HEK293 (cell line): ENCODE data around the gene KCP.
"Not testable (repeated sequence)": the region's sequence is repeated elsewhere in the genome, so short reads cannot be mapped to it uniquely, and the experiment has no call there.

ENCODE experiments used
- ZBTB1 ChIP-seq: fragments of 450-650 bp; formaldehyde crosslinking; IDR thresholded peaks from 2 replicates; pipeline ENCODE4 v1.5.1; 2016; ENCODE audit warnings: missing biosample characterization, missing genetic modification characterization
- ZFP37 ChIP-seq: fragments of 450-650 bp; formaldehyde crosslinking; IDR thresholded peaks from 2 replicates; pipeline ENCODE4 v1.5.1; 2016; ENCODE audit warnings: missing biosample characterization, missing genetic modification characterization
- ZNF837 ChIP-seq: fragments of 450-650 bp; formaldehyde crosslinking; IDR thresholded peaks from 2 replicates; pipeline ENCODE4 v1.5.1; 2016; ENCODE audit warnings: missing biosample characterization, missing genetic modification characterization
- TF ChIP-seq, protein P1 (sequence below): fragments of 450-650 bp; formaldehyde crosslinking; IDR thresholded peaks from 2 replicates; pipeline ENCODE4 v1.5.1; 2016; ENCODE audit warnings: missing biosample characterization, missing genetic modification characterization

DNA sequence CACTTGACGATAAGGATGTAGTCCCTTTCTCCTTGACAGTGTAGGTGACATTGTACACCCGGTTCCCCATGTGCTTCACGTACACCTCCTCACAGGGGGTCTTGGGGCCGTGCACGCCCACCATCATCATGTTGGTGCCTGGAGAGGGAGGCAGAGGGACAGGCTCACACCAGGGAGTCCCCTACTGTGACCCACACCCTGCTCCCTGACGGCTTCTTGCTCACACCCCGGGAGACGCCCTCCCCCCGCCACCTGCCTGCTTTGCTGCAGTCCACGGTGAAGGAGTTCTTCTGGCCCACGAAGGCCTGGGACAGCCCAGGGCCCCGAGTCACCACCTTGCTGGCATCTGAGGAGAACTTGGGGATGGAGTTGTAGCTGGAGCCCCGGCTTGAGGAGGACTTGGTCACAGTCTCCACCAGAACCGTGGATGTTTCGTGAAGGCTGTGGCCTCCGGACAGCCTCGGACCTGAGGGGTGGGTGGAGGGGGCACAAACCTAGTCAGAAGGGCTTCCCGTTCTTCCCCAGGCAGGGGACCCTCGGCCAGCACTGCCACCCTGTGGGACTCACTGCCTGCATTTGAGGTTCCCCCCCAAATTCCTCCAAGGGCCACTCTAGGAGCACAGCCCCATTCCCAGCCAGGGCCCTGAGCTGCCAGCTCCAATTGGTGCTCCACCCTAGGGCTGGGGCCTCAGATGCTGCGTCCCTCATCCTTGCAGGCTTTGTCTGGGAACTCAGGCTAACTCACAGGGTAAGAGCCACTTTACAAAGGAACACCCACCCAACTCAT is 2.4 kb upstream of the KCP start:
- TF ChIP-seq ZBTB1; ZFP37 (tag by site-specific recombination); ZNF837 (tag by site-specific recombination): not testable (repeated sequence)
- TF ChIP-seq, protein P1, sequence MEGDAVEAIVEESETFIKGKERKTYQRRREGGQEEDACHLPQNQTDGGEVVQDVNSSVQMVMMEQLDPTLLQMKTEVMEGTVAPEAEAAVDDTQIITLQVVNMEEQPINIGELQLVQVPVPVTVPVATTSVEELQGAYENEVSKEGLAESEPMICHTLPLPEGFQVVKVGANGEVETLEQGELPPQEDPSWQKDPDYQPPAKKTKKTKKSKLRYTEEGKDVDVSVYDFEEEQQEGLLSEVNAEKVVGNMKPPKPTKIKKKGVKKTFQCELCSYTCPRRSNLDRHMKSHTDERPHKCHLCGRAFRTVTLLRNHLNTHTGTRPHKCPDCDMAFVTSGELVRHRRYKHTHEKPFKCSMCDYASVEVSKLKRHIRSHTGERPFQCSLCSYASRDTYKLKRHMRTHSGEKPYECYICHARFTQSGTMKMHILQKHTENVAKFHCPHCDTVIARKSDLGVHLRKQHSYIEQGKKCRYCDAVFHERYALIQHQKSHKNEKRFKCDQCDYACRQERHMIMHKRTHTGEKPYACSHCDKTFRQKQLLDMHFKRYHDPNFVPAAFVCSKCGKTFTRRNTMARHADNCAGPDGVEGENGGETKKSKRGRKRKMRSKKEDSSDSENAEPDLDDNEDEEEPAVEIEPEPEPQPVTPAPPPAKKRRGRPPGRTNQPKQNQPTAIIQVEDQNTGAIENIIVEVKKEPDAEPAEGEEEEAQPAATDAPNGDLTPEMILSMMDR (tag by site-specific recombination), result not testable (repeated sequence)
